Activated T-helper 1 cell treated with anti-CD3 and anti-CD28 coated beads, Interleukin-12 subunit alpha, Interleukin-12 subunit beta, Interleukin-2, Interleukin-4 antibody, amounts not matched to agents 30 ng/mL and 10 ng/mL and 1 ng/mL, durations not matched to agents 14 hours and 24 hours and 36 hours (primary cell): ENCODE data around the gene GBP2. TPM values are rescaled to one million over a fixed set of nuclear protein-coding genes. Genes with fewer than 3 reads are reported as not detected.
"Not testable (repeated sequence)": the region's sequence is repeated elsewhere in the genome, so short reads cannot be mapped to it uniquely, and the experiment has no call there.

ENCODE experiments used
- DNase-seq: peaks from one replicate; pipeline ENCODE4 v3.0.0; 2021; ENCODE audit warnings: low spot score
- H3K27ac Mint-ChIP-seq: one replicate; pipeline ENCODE4 v1.8.0; 2021; ENCODE audit warnings: mild to moderate bottlenecking, mixed read lengths
- H3K27me3 Mint-ChIP-seq: one replicate; pipeline ENCODE4 v1.8.0; 2022; ENCODE audit warnings: mild to moderate bottlenecking, moderate library complexity, mixed read lengths; ENCODE audit not compliant: insufficient read depth
- H3K36me3 Mint-ChIP-seq: one replicate; pipeline ENCODE4 v1.8.0; 2021; ENCODE audit warnings: low read depth, mixed read lengths
- H3K4me1 Mint-ChIP-seq: one replicate; pipeline ENCODE4 v1.8.0; 2021; ENCODE audit warnings: low read depth, mixed read lengths
- H3K4me3 Mint-ChIP-seq: one replicate; pipeline ENCODE4 v1.8.0; 2021; ENCODE audit warnings: mild to moderate bottlenecking, moderate library complexity, mixed read lengths
- H3K9me3 Mint-ChIP-seq: one replicate; pipeline ENCODE4 v1.8.0; 2021; ENCODE audit warnings: mixed read lengths
- intact Hi-C: fragments of 100-400 bp; cut with micrococcal nuclease; formaldehyde crosslinking; loops from one replicate; pipeline ENCODE4 v1.15.1; 2024
- total RNA-seq: library from RNA; stranded (reverse); gene quantifications from 2 replicates; pipeline ENCODE4 v1.2.3, GENCODE V29; 2022

The GBP2 gene
- total RNA-seq, 1 donor from 2014 or later, result 225 TPM

- DNase-seq, result no peak
- Mint-ChIP-seq H3K27ac (no peak overlapping the region), H3K4me3 (no peak overlapping the region), H3K36me3 (peaks cover 1% of the 10 kb centered on the region), H3K27me3 (peaks cover 12% of the 10 kb centered on the region), H3K9me3 (no peaks in the 10 kb centered on the region), H3K4me1 (peaks cover 22% of the 10 kb centered on the region)
- intact Hi-C loops, result no loop called here
Measured at GRCh38 chr1:89147678-89148658, 22.1 kb upstream of the GBP2 start.

DNA sequence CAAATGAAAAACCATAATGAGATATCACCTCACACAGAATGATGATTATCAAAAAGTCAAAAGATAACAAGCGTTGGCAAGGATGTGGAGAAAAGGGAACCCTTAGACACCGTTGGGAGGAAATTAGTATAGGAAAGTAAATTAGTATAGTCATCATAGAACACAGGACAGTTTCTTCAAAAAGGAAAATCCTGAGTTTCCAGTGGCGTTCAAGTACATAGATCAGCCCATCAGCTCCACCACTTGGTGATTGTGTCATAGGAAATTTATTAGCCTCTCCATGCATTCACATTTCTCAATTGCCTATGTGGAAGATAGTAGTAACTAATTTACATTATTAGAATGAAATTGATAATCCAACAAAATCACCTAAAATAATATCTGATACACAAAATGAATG, 20.8 kb upstream of the GBP2 start:
- no peak for DNase-seq
- peaks cover 1% of the 10 kb centered on the region for H3K36me3 Mint-ChIP-seq
- intact Hi-C loops, result no loop called here
- H3K27ac Mint-ChIP-seq, result no peak overlapping the region
- H3K27me3 Mint-ChIP-seq, result peaks cover 12% of the 10 kb centered on the region
- peaks cover 25% of the 10 kb centered on the region for H3K4me1 Mint-ChIP-seq
- no peaks in the 10 kb centered on the region for H3K9me3 Mint-ChIP-seq
- no peak overlapping the region for H3K4me3 Mint-ChIP-seq

DNA sequence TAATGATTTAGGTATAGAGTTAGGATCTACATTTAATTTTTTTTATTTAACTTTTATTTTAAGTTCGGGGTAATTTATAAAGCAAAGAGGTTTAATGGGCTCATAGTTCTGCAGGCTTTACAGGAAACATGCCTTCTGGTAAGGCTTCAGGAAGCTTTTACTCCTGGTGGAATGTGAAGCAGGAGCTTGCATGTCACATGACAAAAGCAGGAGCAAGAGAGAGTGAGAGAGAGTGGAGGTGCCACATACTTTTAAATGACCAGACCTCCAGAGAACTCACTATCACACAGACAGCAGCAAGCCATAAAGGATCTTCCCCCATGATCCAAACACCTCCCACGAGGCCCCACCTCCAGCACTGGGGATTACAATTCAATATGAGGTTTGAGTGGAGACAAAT, 17.6 kb upstream of the GBP2 start:
- H3K27ac Mint-ChIP-seq, result no peak overlapping the region
- H3K27me3 Mint-ChIP-seq, result peaks cover 12% of the 10 kb centered on the region
- H3K36me3 Mint-ChIP-seq, result peaks cover 1% of the 10 kb centered on the region
- intact Hi-C loops, result no loop called here
- DNase-seq, result no peak
- peaks cover 3% of the 10 kb centered on the region for H3K9me3 Mint-ChIP-seq
- peaks cover 26% of the 10 kb centered on the region for H3K4me1 Mint-ChIP-seq
- H3K4me3 Mint-ChIP-seq, result no peak overlapping the region

GRCh38 chr1:89142160-89142559, 16.2 kb upstream of the GBP2 start:
- Mint-ChIP-seq H3K36me3 (peaks cover 4% of the 10 kb centered on the region), H3K27ac (no peak overlapping the region), H3K9me3 (peaks cover 14% of the 10 kb centered on the region), H3K4me3 (no peak overlapping the region), H3K4me1 (peaks cover 22% of the 10 kb centered on the region), H3K27me3 (peaks cover 11% of the 10 kb centered on the region)
- no peak for DNase-seq
- intact Hi-C loops, result no loop called here

DNA sequence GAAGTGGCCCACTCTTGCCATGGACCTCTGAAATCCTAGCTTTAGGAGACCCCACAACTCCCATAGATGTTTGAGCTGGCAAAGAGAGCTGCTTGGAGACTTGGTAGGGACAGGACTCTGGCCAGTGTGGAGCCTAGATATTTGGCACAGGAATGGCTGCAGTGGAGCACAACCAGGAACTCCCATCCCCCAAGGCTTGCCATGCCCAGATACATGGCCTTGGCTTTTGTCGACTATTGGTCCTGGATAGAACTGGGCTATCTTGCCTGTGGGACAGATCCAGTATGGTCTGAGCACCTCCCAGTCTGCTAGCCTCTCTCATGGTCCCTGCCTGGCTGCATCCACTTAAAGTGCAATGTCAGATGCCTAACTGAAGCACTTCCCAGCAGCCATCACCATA, 7.8 kb upstream of the GBP2 start:
- peaks cover 38% of the 10 kb centered on the region for H3K9me3 Mint-ChIP-seq
- DNase-seq, result no peak
- peaks cover 17% of the 10 kb centered on the region for H3K4me1 Mint-ChIP-seq
- no peak overlapping the region for H3K4me3 Mint-ChIP-seq
- H3K36me3 Mint-ChIP-seq, result peaks cover 13% of the 10 kb centered on the region
- peaks cover 2% of the 10 kb centered on the region for H3K27me3 Mint-ChIP-seq
- no peak overlapping the region for H3K27ac Mint-ChIP-seq
- intact Hi-C loops, result no loop called here

GRCh38 chr1:89130716-89131115, 4.8 kb upstream of the GBP2 start:
- peaks cover 18% of the 10 kb centered on the region for H3K9me3 Mint-ChIP-seq
- no peak overlapping the region for H3K4me3 Mint-ChIP-seq
- peaks cover 32% of the 10 kb centered on the region for H3K4me1 Mint-ChIP-seq
- H3K27me3 Mint-ChIP-seq, result no peaks in the 10 kb centered on the region
- H3K27ac Mint-ChIP-seq, result no peak overlapping the region
- DNase-seq, result no peak
- intact Hi-C loops, result no loop called here
- H3K36me3 Mint-ChIP-seq, result peaks cover 2% of the 10 kb centered on the region

DNA sequence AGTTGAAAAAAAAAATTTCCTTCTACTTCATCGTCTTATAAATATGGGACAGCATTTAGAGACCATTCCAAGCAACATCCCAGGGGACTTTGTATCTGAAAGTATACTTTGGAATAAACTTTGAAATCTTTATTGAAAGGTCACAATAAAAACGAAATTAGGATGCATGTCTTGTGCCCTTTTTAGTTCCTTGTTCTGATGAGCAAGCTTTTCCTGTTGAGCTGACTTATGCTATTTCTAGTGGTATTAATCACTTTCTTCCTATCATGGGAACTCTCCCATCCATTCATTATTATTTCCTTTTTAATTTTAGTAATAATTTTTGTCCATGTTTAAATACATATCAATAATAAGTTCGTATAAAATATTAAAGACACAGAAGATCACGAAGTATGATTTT, 4.0 kb upstream of the GBP2 start:
- intact Hi-C loops, result no loop called here
- Mint-ChIP-seq H3K27ac (no peak overlapping the region), H3K4me1 (peaks cover 32% of the 10 kb centered on the region), H3K36me3 (peaks cover 2% of the 10 kb centered on the region), H3K9me3 (peaks cover 12% of the 10 kb centered on the region), H3K27me3 (no peaks in the 10 kb centered on the region), H3K4me3 (no peak overlapping the region)
- DNase-seq, result no peak

DNA sequence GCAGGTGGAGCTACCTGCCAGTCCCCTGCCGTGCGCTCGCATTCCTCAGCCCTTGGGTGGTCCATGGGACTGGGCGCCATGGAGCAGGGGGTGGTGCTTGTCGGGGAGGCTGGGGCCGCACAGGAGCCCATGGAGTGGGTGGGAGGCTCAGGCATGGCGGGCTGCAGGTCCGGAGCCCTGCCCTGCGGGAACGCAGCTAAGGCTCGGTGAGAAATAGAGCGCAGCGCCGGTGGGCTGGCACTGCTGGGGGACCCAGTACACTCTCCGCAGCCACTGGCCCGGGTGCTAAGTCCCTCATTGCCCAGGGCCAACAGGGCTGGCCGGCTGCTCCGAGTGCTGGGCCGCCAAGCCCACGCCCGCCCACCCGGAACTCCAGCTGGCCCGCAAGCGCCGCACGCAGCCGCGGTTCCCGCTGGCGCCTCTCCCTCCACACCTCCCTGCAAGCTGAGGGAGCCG, 2.1 kb upstream of the GBP2 start:
- H3K4me3 Mint-ChIP-seq, H3K27me3 Mint-ChIP-seq, H3K9me3 Mint-ChIP-seq, intact Hi-C loops, DNase-seq, H3K27ac Mint-ChIP-seq: not testable (repeated sequence)
- peaks cover 49% of the 10 kb centered on the region for H3K4me1 Mint-ChIP-seq
- H3K36me3 Mint-ChIP-seq, result peaks cover 16% of the 10 kb centered on the region

GRCh38 chr1:89126602-89127565, 970 bp upstream of the GBP2 start:
- Mint-ChIP-seq H3K36me3 (peaks cover 25% of the 10 kb centered on the region), H3K4me1 (peaks cover 60% of the 10 kb centered on the region), H3K27ac (peak overlapping the region; percentile 97), H3K4me3 (peak overlapping the region; percentile 87)
- H3K27me3 Mint-ChIP-seq, H3K9me3 Mint-ChIP-seq: not testable (repeated sequence)
- DNase-seq, result peak; percentile 76
- intact Hi-C loops, result loop anchor here (1.0 to 2.0 kb wide), 15 partner anchors 62 to 442 kb away; partner anchors contain the start of genes GBP1 and PKN2

- Mint-ChIP-seq H3K4me1 (peaks cover 64% of the 10 kb centered on the region), H3K9me3 (peaks cover 4% of the 10 kb centered on the region), H3K36me3 (peaks cover 32% of the 10 kb centered on the region)
Measured at GRCh38 chr1:89125240-89125912, 538 bp downstream of the GBP2 start.

DNA sequence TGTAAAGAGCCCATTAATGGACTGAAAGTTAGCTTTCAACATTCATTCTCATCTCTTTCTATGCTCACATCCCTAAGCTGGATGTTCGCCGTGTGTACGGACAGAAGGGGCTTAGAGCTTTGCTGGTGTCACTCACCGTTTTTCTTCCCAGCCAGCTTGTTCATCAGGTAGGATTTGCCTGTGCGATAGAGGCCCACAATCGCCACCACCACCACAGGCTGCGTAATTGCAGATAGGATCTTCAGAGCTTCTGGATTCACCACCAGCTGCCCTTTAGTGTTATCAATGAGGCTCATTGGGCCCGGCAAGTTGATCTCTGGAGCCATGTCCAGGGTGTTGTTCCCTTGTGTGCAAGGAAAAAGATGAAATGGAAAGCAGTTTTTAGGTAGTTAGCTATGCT, 4.3 kb downstream of the GBP2 start:
- Mint-ChIP-seq H3K36me3 (peaks cover 32% of the 10 kb centered on the region), H3K9me3 (no peaks in the 10 kb centered on the region), H3K4me3 (peak overlapping the region; percentile 42), H3K27me3 (no peaks in the 10 kb centered on the region), H3K4me1 (peaks cover 39% of the 10 kb centered on the region), H3K27ac (no peak overlapping the region)
- no peak for DNase-seq
- intact Hi-C loops, result loop anchor here (2.0 kb wide), 1 partner anchor 15 kb away; no protein-coding TSS in a partner anchor

More at GRCh38 chr1:89125240-89125912, 538 bp downstream of the GBP2 start:
- H3K27ac Mint-ChIP-seq, result peak overlapping the region; percentile 96
- no peaks in the 10 kb centered on the region for H3K27me3 Mint-ChIP-seq
- no peak for DNase-seq
- H3K4me3 Mint-ChIP-seq, result peak overlapping the region; percentile 95
- intact Hi-C loops, result no loop called here

DNA sequence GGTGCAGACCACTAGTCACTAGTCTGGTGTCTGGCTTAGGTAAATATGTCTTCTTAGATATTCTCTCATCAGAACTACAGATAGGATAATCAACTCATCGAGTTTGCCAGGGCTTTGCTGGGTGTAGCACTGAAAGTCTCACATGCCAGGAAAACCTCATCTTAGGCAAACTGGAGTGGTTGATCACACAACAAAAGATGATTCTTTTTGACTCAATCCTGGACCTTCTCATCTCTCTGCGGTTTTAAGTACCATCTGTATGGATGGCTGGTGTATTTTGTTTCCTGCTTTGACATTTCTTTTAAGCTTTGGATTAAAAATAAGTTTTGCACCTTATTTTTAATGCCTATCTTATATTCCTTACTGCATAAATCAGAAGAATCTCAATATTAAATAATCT, 11.3 kb downstream of the GBP2 start:
- H3K4me1 Mint-ChIP-seq, result peaks cover 47% of the 10 kb centered on the region
- H3K4me3 Mint-ChIP-seq, result no peak overlapping the region
- peaks cover 54% of the 10 kb centered on the region for H3K36me3 Mint-ChIP-seq
- intact Hi-C loops, result no loop called here
- H3K27ac Mint-ChIP-seq, result no peak overlapping the region
- H3K27me3 Mint-ChIP-seq, result no peaks in the 10 kb centered on the region
- peaks cover 4% of the 10 kb centered on the region for H3K9me3 Mint-ChIP-seq
- DNase-seq, result no peak
